ENCODE data around the gene KRTAP5-2. TPM values are rescaled to one million over a fixed set of nuclear protein-coding genes. Genes with fewer than 3 reads are reported as not detected.

Gene KRTAP5-2
- total RNA-seq, 1 donor from 2014 or later, result not detected

DNA sequence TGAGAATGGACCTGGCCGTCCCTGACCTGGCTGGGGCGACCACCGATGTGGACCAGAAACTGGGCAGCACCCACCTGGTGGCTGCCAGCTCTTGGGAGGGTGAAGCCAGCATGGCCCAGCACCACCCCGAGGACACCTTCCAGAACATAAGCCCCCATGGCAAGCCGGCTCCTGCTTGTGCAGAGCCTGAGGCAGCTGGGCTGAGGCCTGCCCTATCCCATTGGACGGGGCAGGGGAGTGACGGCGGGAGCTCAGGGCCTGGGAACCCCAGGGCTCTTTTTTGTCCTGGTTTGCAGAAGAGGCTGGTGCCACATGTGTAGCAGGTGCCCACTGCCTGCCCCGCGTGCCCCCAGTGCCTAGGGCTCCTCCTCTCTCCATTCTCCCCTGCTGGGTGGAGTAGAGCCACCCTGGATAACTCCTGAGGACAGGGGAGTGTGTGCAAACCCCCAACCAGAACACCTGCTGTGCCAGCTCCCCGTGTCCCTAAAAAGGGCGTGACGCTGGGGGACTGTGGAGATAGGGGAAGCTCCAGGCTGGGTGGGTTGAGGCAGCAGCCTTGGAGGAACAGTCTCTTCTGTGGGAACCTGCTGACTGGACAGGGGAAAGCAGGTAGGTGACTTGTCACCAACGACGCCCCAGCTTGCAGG, 38.0 kb downstream of the KRTAP5-2 start:
- DNase-seq (ENCODE audit: low spot score in 2 of 2, unreplicated experiment in 2 of 2), result no peak
- no peaks in the 10 kb centered on the region for H3K27me3 Mint-ChIP-seq (ENCODE audit: low read depth)

DNA sequence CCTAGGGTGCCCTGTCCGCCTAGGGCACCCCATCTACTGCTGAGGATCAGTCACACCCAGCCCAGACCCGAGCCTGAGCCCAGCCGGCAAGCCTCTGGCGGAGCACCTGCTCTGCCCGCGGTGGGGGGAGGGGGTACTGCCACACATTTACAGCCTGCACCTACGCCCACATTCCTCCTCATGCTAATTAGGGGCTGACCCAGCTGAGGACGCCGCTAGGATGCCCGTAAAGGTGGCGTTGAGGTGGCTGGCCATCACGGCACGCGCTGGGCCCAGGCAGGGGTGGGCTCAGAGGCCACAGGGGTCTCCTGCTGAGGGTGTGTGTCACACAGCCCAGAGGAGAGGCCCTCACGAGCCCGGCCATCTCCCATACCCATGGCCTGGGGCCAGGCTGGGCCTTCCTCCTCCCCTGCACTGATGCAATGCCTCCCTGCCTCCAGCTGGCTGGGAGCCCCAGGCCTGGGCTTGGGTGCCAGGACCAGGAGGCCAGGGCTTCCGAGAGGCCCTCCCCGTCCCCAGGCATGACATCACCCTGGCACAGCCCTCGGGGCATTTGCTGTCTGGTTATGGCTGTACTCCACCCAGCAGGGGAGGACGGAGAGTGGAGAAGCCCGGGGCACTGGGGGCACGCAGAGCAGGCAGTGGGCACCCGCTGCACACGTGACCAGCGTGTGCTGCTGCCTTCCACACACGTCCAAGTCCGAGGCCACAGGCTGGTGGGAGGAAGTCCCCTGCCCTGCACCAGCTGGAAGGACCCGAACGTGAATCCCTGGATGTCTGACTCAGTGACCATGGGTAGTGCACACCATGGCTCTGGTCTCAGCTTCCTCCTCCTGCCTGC, 38.8 kb downstream of the KRTAP5-2 start:
- H3K36me3 Mint-ChIP-seq, result no peaks in the 10 kb centered on the region
- TF ChIP-seq, protein P1, sequence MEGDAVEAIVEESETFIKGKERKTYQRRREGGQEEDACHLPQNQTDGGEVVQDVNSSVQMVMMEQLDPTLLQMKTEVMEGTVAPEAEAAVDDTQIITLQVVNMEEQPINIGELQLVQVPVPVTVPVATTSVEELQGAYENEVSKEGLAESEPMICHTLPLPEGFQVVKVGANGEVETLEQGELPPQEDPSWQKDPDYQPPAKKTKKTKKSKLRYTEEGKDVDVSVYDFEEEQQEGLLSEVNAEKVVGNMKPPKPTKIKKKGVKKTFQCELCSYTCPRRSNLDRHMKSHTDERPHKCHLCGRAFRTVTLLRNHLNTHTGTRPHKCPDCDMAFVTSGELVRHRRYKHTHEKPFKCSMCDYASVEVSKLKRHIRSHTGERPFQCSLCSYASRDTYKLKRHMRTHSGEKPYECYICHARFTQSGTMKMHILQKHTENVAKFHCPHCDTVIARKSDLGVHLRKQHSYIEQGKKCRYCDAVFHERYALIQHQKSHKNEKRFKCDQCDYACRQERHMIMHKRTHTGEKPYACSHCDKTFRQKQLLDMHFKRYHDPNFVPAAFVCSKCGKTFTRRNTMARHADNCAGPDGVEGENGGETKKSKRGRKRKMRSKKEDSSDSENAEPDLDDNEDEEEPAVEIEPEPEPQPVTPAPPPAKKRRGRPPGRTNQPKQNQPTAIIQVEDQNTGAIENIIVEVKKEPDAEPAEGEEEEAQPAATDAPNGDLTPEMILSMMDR (IDR thresholded peaks at IDR 0.05; ENCODE audit: unreplicated experiment), result no peak
- no peak overlapping the region for H3K4me3 Mint-ChIP-seq
- peaks cover 1% of the 10 kb centered on the region for H3K27me3 Mint-ChIP-seq (ENCODE audit: low read depth)
- no peaks in the 10 kb centered on the region for H3K9me3 Mint-ChIP-seq
- DNase-seq (ENCODE audit: low spot score in 2 of 2, unreplicated experiment in 2 of 2), result no peak
- peaks cover 7% of the 10 kb centered on the region for H3K4me1 Mint-ChIP-seq
- H3K27ac Mint-ChIP-seq, result no peak overlapping the region

More for the DNA sequence above, 38.0 kb downstream of the KRTAP5-2 start:
- Mint-ChIP-seq H3K4me3 (no peak overlapping the region), H3K27ac (no peak overlapping the region), H3K9me3 (no peaks in the 10 kb centered on the region), H3K36me3 (no peaks in the 10 kb centered on the region), H3K4me1 (peaks cover 7% of the 10 kb centered on the region)
- TF ChIP-seq, protein P1 (IDR thresholded peaks at IDR 0.05; ENCODE audit: unreplicated experiment), result no peak

DNA sequence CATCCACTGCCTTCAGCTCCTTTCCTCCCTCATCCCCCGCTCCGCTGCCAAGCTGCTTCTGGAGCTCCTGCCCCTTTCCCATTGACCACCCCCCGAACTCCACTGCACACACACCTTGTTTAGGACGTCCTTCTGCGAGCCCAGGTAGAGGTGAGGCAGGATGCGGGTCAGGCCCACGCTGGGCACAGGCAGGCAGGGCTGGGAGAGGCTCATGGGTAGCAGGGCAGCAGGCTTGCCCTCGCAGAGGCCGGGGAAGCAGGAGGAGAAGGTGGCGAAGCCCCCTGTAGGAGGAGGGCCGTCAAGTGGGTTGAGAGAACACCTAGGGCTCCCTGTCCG, 39.4 kb downstream of the KRTAP5-2 start:
- TF ChIP-seq, protein P1 (IDR thresholded peaks at IDR 0.05; ENCODE audit: unreplicated experiment), result no peak
- H3K9me3 Mint-ChIP-seq, result no peaks in the 10 kb centered on the region
- H3K27ac Mint-ChIP-seq, result peak overlapping the region; percentile 30
- no peaks in the 10 kb centered on the region for H3K36me3 Mint-ChIP-seq
- DNase-seq (ENCODE audit: low spot score in 2 of 2, unreplicated experiment in 2 of 2), result no peak
- peaks cover 7% of the 10 kb centered on the region for H3K27me3 Mint-ChIP-seq (ENCODE audit: low read depth)
- H3K4me1 Mint-ChIP-seq, result peaks cover 8% of the 10 kb centered on the region
- no peak overlapping the region for H3K4me3 Mint-ChIP-seq

DNA sequence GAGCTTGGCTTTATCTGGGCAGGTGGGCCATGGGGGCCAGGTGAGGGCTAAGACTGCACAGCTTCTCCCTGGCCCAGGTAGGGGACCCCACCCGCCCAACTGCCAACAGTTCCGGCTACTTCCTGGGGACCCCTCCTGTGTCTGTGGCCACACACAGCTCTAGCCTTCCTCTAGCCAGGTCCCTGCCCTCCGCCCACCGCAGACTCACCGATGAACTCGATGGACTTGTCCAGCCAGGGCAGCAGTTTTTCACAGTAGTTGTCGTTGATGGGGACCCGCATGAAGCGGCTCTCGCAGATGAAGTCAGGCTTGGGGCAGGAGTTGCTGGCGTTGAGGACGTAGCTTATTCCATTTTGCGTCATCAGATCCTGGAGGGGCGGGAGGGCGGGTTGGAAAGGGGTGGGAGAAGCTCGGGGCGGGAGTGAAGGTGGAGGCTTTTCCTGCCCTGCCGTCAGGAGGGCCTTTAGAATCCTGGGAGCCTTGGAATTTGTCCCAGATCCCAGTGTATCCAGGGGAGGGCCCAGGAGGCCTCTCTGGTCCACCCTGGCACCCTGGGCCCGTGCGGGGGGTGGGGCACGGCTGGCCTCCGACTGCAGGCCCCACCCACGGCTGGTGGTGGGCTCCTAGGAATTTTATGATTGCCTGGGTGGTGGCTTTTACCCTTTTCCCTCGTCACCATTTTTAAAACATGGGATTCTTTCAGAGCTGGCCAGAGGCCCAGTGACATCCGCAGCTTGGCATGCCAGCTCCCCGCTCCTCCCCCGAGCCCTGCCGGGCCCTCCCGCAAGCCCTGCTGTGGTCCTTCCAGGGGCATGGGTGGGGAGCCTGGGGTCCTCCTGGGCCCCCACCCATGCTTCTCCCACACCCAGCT, 40.0 kb downstream of the KRTAP5-2 start:
- H3K4me1 Mint-ChIP-seq, result peaks cover 8% of the 10 kb centered on the region
- no peak overlapping the region for H3K4me3 Mint-ChIP-seq
- peak overlapping the region; percentile 30 for H3K27ac Mint-ChIP-seq
- TF ChIP-seq, protein P1 (IDR thresholded peaks at IDR 0.05; ENCODE audit: unreplicated experiment), result no peak
- peaks cover 13% of the 10 kb centered on the region for H3K27me3 Mint-ChIP-seq (ENCODE audit: low read depth)
- no peaks in the 10 kb centered on the region for H3K9me3 Mint-ChIP-seq
- no peaks in the 10 kb centered on the region for H3K36me3 Mint-ChIP-seq
- no peak for DNase-seq (ENCODE audit: low spot score in 2 of 2, unreplicated experiment in 2 of 2)

DNA sequence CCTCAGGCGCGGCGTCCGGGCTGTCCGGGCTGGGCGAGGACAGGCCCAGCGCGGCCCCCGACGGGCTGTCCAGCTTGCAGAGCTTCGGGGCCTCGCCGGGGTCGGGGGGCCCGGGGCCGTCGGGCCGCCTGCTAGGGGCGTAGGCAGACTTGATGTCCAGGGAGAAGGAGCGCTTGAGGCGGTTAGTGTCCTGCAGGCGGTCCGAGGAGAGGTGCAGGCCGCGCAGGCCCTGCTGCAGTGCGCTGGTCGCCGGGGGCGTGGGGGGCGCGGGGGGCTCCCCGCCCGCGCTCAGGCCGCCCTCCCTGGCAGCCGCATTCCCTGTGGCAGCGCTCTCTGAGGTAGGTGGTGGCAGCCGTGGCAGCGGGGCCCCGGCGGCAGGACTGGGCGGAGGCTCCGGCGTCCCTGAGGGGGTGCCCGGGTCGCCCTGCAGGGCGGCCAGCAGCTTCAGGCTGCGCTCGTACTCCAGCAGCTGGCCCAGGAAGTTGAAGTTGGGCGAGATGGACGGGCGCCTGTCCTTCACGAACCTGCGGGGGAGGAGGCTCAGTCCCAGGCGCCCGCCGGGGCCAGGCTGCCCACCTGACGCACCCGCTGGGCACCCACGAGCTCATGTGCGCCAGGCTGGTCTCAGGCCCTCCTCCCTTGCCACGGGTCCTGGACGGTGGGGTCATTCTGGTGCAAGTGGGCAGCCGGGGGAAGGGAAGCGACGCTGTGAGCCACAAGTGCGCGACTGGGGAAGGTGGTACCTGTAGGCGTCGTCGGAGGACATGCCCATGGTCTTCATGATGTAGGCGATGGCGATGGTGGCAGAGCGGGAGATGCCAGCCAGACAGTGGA, 40.8 kb downstream of the KRTAP5-2 start:
- Mint-ChIP-seq H3K9me3 (no peaks in the 10 kb centered on the region), H3K4me1 (peaks cover 8% of the 10 kb centered on the region), H3K4me3 (no peak overlapping the region), H3K36me3 (no peaks in the 10 kb centered on the region), H3K27me3 (ENCODE audit: low read depth) (peaks cover 19% of the 10 kb centered on the region), H3K27ac (no peak overlapping the region)
- TF ChIP-seq, protein P1 (IDR thresholded peaks at IDR 0.05; ENCODE audit: unreplicated experiment), result no peak
- no peak for DNase-seq (ENCODE audit: low spot score in 2 of 2, unreplicated experiment in 2 of 2)

Measured in mesothelial cell of epicardium (in vitro differentiated cells).